DOHH2 (cell line): ENCODE results near the gene ABCC12.

Experiments
- H3F3A ChIP-seq: fragments of 200-600 bp; sonication (generic), shearing (Covaris generic); 2 replicates; pipeline ENCODE4 v1.6.0; 2016; ENCODE audit warnings: antibody characterized with exemption, mild to moderate bottlenecking; ENCODE audit not compliant: control insufficient read depth, insufficient read depth
- H3K27ac ChIP-seq: fragments of 200-600 bp; sonication (generic); 2 replicates; pipeline ENCODE4 v1.5.1; 2014; ENCODE audit warnings: low read depth, mild to moderate bottlenecking, low read length, moderate library complexity
- H3K27me3 ChIP-seq: fragments of 200-600 bp; sonication (generic); 2 replicates; pipeline ENCODE4 v1.6.1; 2014; ENCODE audit warnings: mild to moderate bottlenecking, low read length, mixed read lengths; ENCODE audit not compliant: control insufficient read depth
- H3K36me3 ChIP-seq: fragments of 200-600 bp; sonication (generic); 2 replicates; pipeline ENCODE4 v1.6.1; 2014; ENCODE audit warnings: mild to moderate bottlenecking, low read length, moderate library complexity, mixed read lengths; ENCODE audit not compliant: control insufficient read depth
- H3K4me1 ChIP-seq: fragments of 200-600 bp; sonication (generic); 2 replicates; pipeline ENCODE4 v1.6.1; 2014; ENCODE audit warnings: mild to moderate bottlenecking, low read length, mixed read lengths; ENCODE audit not compliant: control insufficient read depth
- H3K4me2 ChIP-seq: fragments of 200-600 bp; sonication (generic); 2 replicates; pipeline ENCODE4 v1.6.0; 2014; ENCODE audit warnings: mild to moderate bottlenecking, low read length, moderate library complexity
- H3K4me3 ChIP-seq: fragments of 200-600 bp; sonication (generic); 2 replicates; pipeline ENCODE4 v1.5.1; 2014; ENCODE audit warnings: mild to moderate bottlenecking, low read length, mixed read lengths
- H3K79me2 ChIP-seq: fragments of 200-600 bp; sonication (generic); 2 replicates; pipeline ENCODE4 v1.6.1; 2014; ENCODE audit warnings: mild to moderate bottlenecking, low read length, mixed read lengths; ENCODE audit not compliant: control insufficient read depth
- H3K9me2 ChIP-seq: fragments of 200-600 bp; sonication (generic); replicated peaks from 2 replicates; pipeline ENCODE4 v1.6.1; 2014; ENCODE audit warnings: mild to moderate bottlenecking, low read length, mixed read lengths; ENCODE audit not compliant: control insufficient read depth
- H3K9me3 ChIP-seq: fragments of 200-600 bp; sonication (generic); 2 replicates; pipeline ENCODE4 v1.6.1; 2014; ENCODE audit warnings: antibody characterized with exemption, low read length, mixed read lengths; ENCODE audit not compliant: control insufficient read depth, insufficient read depth
- H4K20me1 ChIP-seq: fragments of 200-600 bp; sonication (generic); 2 replicates; pipeline ENCODE4 v1.6.0; 2014; ENCODE audit warnings: low read depth, mild to moderate bottlenecking, antibody characterized with exemption, low read length, moderate library complexity; ENCODE audit not compliant: control insufficient read depth, insufficient read depth
- EZH2phosphoT487 ChIP-seq: fragments of 200-600 bp; sonication (generic); IDR thresholded peaks from 2 replicates; pipeline ENCODE4 v1.6.1; 2017; ENCODE audit warnings: borderline replicate concordance, mild to moderate bottlenecking, antibody characterized with exemption, low read length, moderate library complexity, mixed read lengths
- TF ChIP-seq, protein P1 (sequence below): fragments of 200-600 bp; sonication (generic); IDR thresholded peaks from one replicate; pipeline ENCODE4 v1.5.1; 2014; ENCODE audit warnings: antibody characterized with exemption, mild to moderate bottlenecking, low read depth, low read length; ENCODE audit not compliant: poor library complexity, severe bottlenecking

Gene ABCC12

GRCh38 chr16:48113471-48113870, 42.3 kb downstream of the ABCC12 start:
- no peaks in the 10 kb centered on the region for H3F3A ChIP-seq
- no peaks in the 10 kb centered on the region for H4K20me1 ChIP-seq
- H3K4me2 ChIP-seq: no peak overlapping the region
- H3K36me3 ChIP-seq: no peaks in the 10 kb centered on the region
- no peaks in the 10 kb centered on the region for H3K9me3 ChIP-seq
- H3K27ac ChIP-seq: no peak overlapping the region
- 0 out of 2 replicates have a peak, but pooled peaks cover 4% of the 10 kb centered on the region for H3K27me3 ChIP-seq
- no peaks in the 10 kb centered on the region for H3K4me1 ChIP-seq
- no peaks in the 10 kb centered on the region for H3K9me2 ChIP-seq
- H3K4me3 ChIP-seq: no peak overlapping the region
- no peaks in the 10 kb centered on the region for H3K79me2 ChIP-seq
- TF ChIP-seq, protein P1, sequence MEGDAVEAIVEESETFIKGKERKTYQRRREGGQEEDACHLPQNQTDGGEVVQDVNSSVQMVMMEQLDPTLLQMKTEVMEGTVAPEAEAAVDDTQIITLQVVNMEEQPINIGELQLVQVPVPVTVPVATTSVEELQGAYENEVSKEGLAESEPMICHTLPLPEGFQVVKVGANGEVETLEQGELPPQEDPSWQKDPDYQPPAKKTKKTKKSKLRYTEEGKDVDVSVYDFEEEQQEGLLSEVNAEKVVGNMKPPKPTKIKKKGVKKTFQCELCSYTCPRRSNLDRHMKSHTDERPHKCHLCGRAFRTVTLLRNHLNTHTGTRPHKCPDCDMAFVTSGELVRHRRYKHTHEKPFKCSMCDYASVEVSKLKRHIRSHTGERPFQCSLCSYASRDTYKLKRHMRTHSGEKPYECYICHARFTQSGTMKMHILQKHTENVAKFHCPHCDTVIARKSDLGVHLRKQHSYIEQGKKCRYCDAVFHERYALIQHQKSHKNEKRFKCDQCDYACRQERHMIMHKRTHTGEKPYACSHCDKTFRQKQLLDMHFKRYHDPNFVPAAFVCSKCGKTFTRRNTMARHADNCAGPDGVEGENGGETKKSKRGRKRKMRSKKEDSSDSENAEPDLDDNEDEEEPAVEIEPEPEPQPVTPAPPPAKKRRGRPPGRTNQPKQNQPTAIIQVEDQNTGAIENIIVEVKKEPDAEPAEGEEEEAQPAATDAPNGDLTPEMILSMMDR: no peak
- TF ChIP-seq EZH2phosphoT487: no peak

GRCh38 chr16:48113001-48113400, 42.8 kb downstream of the ABCC12 start:
- TF ChIP-seq, protein P1: no peak
- no peak for TF ChIP-seq EZH2phosphoT487
- Histone ChIP-seq H3K27me3 (0 out of 2 replicates have a peak, but pooled peaks cover 4% of the 10 kb centered on the region), H3K79me2 (no peaks in the 10 kb centered on the region), H3K36me3 (no peaks in the 10 kb centered on the region), H3K4me2 (no peak overlapping the region), H3K4me3 (no peak overlapping the region), H3K9me2 (no peaks in the 10 kb centered on the region), H3K4me1 (no peaks in the 10 kb centered on the region), H3F3A (no peaks in the 10 kb centered on the region), H3K27ac (no peak overlapping the region), H4K20me1 (no peaks in the 10 kb centered on the region), H3K9me3 (no peaks in the 10 kb centered on the region)

DNA sequence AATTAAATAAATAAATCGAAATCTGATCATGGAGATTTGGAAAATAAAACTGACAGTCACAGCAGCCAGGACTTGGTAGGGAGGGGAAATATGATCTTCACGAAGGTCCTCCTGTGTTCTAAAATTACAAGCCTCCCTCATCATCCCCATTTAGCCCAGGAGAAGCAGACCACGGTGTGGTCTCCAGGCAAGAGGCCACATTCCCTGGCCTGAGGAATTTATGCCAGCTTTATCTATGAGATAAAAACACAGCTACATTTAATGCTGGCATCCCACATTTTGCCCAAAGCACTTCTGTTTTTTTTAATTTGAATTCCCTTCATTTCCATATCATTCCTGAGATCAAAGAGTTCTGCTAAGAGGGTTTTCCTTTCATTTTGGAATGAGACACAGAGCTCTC, 43.2 kb downstream of the ABCC12 start:
- Histone ChIP-seq H3K9me2 (no peaks in the 10 kb centered on the region), H3K36me3 (no peaks in the 10 kb centered on the region), H3K4me2 (no peak overlapping the region), H3K27ac (no peak overlapping the region), H3K27me3 (0 out of 2 replicates have a peak, but pooled peaks cover 4% of the 10 kb centered on the region), H4K20me1 (no peaks in the 10 kb centered on the region), H3F3A (no peaks in the 10 kb centered on the region), H3K4me3 (no peak overlapping the region), H3K9me3 (no peaks in the 10 kb centered on the region), H3K79me2 (no peaks in the 10 kb centered on the region), H3K4me1 (no peaks in the 10 kb centered on the region)
- no peak for TF ChIP-seq EZH2phosphoT487
- TF ChIP-seq, protein P1: no peak
